Neural progenitor cell (in vitro differentiated cells): Measurements from ENCODE around the gene ATXN7L1. TPM values are rescaled to one million over a fixed set of nuclear protein-coding genes. Genes with fewer than 3 reads are reported as not detected.
A peak's percentile ranks its signal among the peaks of the same experiment; 100 is the strongest.
"Not testable (repeated sequence)": the region's sequence is repeated elsewhere in the genome, so short reads cannot be mapped to it uniquely, and the experiment has no call there.

ENCODE experiments used
- DNase-seq: peaks from one replicate; pipeline ENCODE4 v3.0.0-alpha.2; 2016; ENCODE audit warnings: low spot score
- H2AFZ ChIP-seq: fragments of 200-600 bp; sonication (generic); replicated peaks from 2 replicates; pipeline ENCODE4 v1.6.1; 2016; ENCODE audit warnings: antibody characterized with exemption
- H3F3A ChIP-seq: fragments of 200-600 bp; sonication (generic); 2 replicates; pipeline ENCODE4 v1.6.1; 2016; ENCODE audit warnings: antibody characterized with exemption, low read depth
- H3K27ac ChIP-seq: fragments of 200-600 bp; sonication (generic); 2 replicates; pipeline ENCODE4 v1.5.1; 2016; ENCODE audit warnings: mild to moderate bottlenecking
- H3K27me3 ChIP-seq: fragments of 200-600 bp; sonication (generic); 2 replicates; pipeline ENCODE4 v1.6.1; 2016; ENCODE audit warnings: mild to moderate bottlenecking, moderate library complexity
- H3K36me3 ChIP-seq: fragments of 200-600 bp; sonication (generic); 2 replicates; pipeline ENCODE4 v1.5.1; 2016
- H3K4me1 ChIP-seq: fragments of 200-600 bp; sonication (generic); 2 replicates; pipeline ENCODE4 v1.6.1; 2016; ENCODE audit warnings: mixed run types
- H3K4me2 ChIP-seq: fragments of 200-600 bp; sonication (generic); 2 replicates; pipeline ENCODE4 v1.6.1; 2016
- H3K4me3 ChIP-seq: fragments of 200-600 bp; sonication (generic); 2 replicates; pipeline ENCODE4 v1.5.1; 2016
- H3K79me2 ChIP-seq: fragments of 200-600 bp; sonication (generic); 2 replicates; pipeline ENCODE4 v1.6.1; 2016; ENCODE audit warnings: low read depth
- H3K9ac ChIP-seq: fragments of 200-600 bp; sonication (generic); 2 replicates; pipeline ENCODE4 v1.6.1; 2016
- H3K9me3 ChIP-seq: fragments of 200-600 bp; sonication (generic); 2 replicates; pipeline ENCODE4 v1.5.1; 2016; ENCODE audit warnings: low read depth
- H4K20me1 ChIP-seq: fragments of 200-600 bp; sonication (generic); 2 replicates; pipeline ENCODE4 v1.6.1; 2016; ENCODE audit warnings: low read depth
- H3K27ac Mint-ChIP-seq: 3 replicates; pipeline ENCODE4 v1.8.0; 2021; ENCODE audit warnings: mixed read lengths
- H3K27me3 Mint-ChIP-seq: 2 replicates; pipeline ENCODE4 v1.8.0; 2022; ENCODE audit warnings: low read depth, mild to moderate bottlenecking, inconsistent platforms, moderate library complexity, mixed read lengths; ENCODE audit not compliant: insufficient read depth
- H3K36me3 Mint-ChIP-seq: 3 replicates; pipeline ENCODE4 v1.8.0; 2021; ENCODE audit warnings: mixed read lengths
- H3K4me1 Mint-ChIP-seq: 3 replicates; pipeline ENCODE4 v1.8.0; 2021; ENCODE audit warnings: mixed read lengths
- H3K4me3 Mint-ChIP-seq: 3 replicates; pipeline ENCODE4 v1.8.0; 2021; ENCODE audit warnings: mild to moderate bottlenecking, moderate library complexity, mixed read lengths
- H3K9me3 Mint-ChIP-seq: 3 replicates; pipeline ENCODE4 v1.8.0; 2020; ENCODE audit warnings: mixed read lengths
- CTCF ChIP-seq: fragments of 200-600 bp; sonication (generic); IDR thresholded peaks from 2 replicates; pipeline ENCODE4 v1.5.1; 2017; ENCODE audit warnings: antibody characterized with exemption, mild to moderate bottlenecking
- EZH2 ChIP-seq: fragments of 200-600 bp; sonication (generic); IDR thresholded peaks from 2 replicates; pipeline ENCODE4 v1.6.1; 2017; ENCODE audit warnings: antibody characterized with exemption, mild to moderate bottlenecking, moderate library complexity
- EZH2phosphoT487 ChIP-seq: fragments of 200-600 bp; sonication (generic); IDR thresholded peaks from 2 replicates; pipeline ENCODE4 v1.6.1; 2017; ENCODE audit warnings: antibody characterized with exemption
- total RNA-seq: library from RNA; depleted of rRNA; stranded (reverse); fragments of >200 nt; gene quantifications from 2 replicates; pipeline ENCODE4 v1.2.3, GENCODE V29; 2015; ENCODE audit warnings: low replicate concordance

Gene ATXN7L1
- total RNA-seq, 1 donor from 2014 or later, result 5.9 TPM

DNA sequence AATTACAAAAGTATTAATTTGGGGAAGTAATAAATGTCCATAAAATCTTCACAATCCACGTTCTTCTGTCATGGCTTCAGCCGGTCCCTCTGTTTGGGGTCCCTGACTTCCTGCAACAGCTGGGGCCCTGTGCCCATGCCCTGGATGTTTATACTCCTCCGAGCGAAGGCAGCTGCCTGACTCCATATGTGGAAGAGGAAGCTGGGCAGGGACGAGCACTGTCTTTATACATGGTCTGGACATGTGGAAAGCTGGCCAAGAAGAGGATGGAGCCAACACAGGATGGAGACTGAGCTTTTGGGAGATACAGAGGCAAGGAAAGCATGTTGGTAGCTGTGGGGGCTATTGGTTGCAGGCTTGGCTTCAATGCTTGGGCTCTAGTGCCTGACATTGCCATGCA, 178.6 kb downstream of the ATXN7L1 start:
- H3F3A ChIP-seq, result no peaks in the 10 kb centered on the region
- H3K9me3 ChIP-seq, result no peaks in the 10 kb centered on the region
- no peak overlapping the region for H3K4me3 ChIP-seq
- no peak overlapping the region for H3K4me2 ChIP-seq
- TF ChIP-seq EZH2phosphoT487 (no peak), CTCF (no peak)
- no peaks in the 10 kb centered on the region for H3K27me3 ChIP-seq
- H3K9ac ChIP-seq, result no peak overlapping the region
- Mint-ChIP-seq H3K27ac (no peak overlapping the region), H3K36me3 (peaks cover 12% of the 10 kb centered on the region), H3K4me3 (no peak overlapping the region), H3K4me1 (peaks cover 10% of the 10 kb centered on the region), H3K9me3 (peaks cover under 1% of the 10 kb centered on the region), H3K27me3 (peaks cover 2% of the 10 kb centered on the region)
- H3K27ac ChIP-seq, result no peak overlapping the region
- no peaks in the 10 kb centered on the region for H4K20me1 ChIP-seq
- no peak for DNase-seq
- no peak overlapping the region for H2AFZ ChIP-seq
- no peaks in the 10 kb centered on the region for H3K4me1 ChIP-seq
- H3K79me2 ChIP-seq, result no peaks in the 10 kb centered on the region
- H3K36me3 ChIP-seq, result no peaks in the 10 kb centered on the region

DNA sequence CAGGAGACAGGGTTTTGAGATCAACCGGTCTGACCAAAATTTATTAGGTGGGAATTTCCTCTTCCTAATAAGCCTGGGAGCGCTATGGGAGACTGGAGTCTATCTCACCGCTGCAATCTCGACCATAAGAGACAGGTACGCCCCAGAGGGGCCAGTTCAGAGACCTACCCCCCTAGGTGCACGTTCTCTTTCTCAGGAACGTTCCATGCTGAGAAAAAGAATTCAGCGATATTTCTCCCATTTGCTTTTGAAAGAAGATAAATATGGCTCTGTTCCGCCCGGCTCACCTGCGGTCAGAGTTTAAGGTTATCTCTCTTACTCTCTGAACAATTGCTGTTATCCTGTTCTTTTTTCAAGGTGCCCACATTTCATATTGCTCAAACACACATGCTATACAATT, 179.2 kb downstream of the ATXN7L1 start:
- not testable (repeated sequence) for H3K9me3 ChIP-seq, DNase-seq, H3F3A ChIP-seq, H3K27me3 ChIP-seq, H3K27ac ChIP-seq, H3K4me3 ChIP-seq, H2AFZ ChIP-seq, H3K27ac Mint-ChIP-seq, H3K9ac ChIP-seq, H3K79me2 ChIP-seq, H3K4me1 ChIP-seq, H3K36me3 ChIP-seq, H4K20me1 ChIP-seq, H3K9me3 Mint-ChIP-seq, H3K4me2 ChIP-seq, H3K27me3 Mint-ChIP-seq, H3K4me3 Mint-ChIP-seq
- peaks cover 10% of the 10 kb centered on the region for H3K4me1 Mint-ChIP-seq
- H3K36me3 Mint-ChIP-seq, result peaks cover 13% of the 10 kb centered on the region

GRCh38 chr7:105693576-105693975, 182.8 kb downstream of the ATXN7L1 start:
- Histone ChIP-seq H3K27ac (no peak overlapping the region), H3K4me3 (no peak overlapping the region), H3K36me3 (no peaks in the 10 kb centered on the region), H4K20me1 (peaks cover 10% of the 10 kb centered on the region), H3K27me3 (peaks cover 15% of the 10 kb centered on the region), H2AFZ (no peak overlapping the region), H3K4me2 (no peak overlapping the region), H3K9me3 (no peaks in the 10 kb centered on the region), H3K9ac (no peak overlapping the region), H3K4me1 (peaks cover 29% of the 10 kb centered on the region), H3K79me2 (no peaks in the 10 kb centered on the region), H3F3A (peaks cover 6% of the 10 kb centered on the region)
- DNase-seq, result no peak
- Mint-ChIP-seq H3K9me3 (peaks cover 5% of the 10 kb centered on the region), H3K4me1 (peaks cover 33% of the 10 kb centered on the region), H3K36me3 (peaks cover 23% of the 10 kb centered on the region), H3K27me3 (peaks cover 6% of the 10 kb centered on the region), H3K4me3 (no peak overlapping the region), H3K27ac (no peak overlapping the region)
- no peak for TF ChIP-seq CTCF
- no peak for TF ChIP-seq EZH2
- TF ChIP-seq EZH2phosphoT487, result no peak

- Mint-ChIP-seq H3K36me3 (peaks cover 21% of the 10 kb centered on the region), H3K27me3 (peaks cover 6% of the 10 kb centered on the region), H3K27ac (no peak overlapping the region), H3K4me3 (no peak overlapping the region), H3K9me3 (peaks cover 5% of the 10 kb centered on the region), H3K4me1 (peaks cover 29% of the 10 kb centered on the region)
- H3K27me3 ChIP-seq, result peaks cover 15% of the 10 kb centered on the region
- H3K79me2 ChIP-seq, result peaks cover 7% of the 10 kb centered on the region
- H3K9ac ChIP-seq, result no peak overlapping the region
- H4K20me1 ChIP-seq, result peaks cover 15% of the 10 kb centered on the region
- H3K27ac ChIP-seq, result no peak overlapping the region
- no peak overlapping the region for H2AFZ ChIP-seq
- peak; percentile 41 for DNase-seq
- H3K4me2 ChIP-seq, result peak overlapping the region; percentile 68
- H3K9me3 ChIP-seq, result no peaks in the 10 kb centered on the region
- H3K4me3 ChIP-seq, result peak overlapping the region; percentile 26
- peaks cover 9% of the 10 kb centered on the region for H3F3A ChIP-seq
- peaks cover 32% of the 10 kb centered on the region for H3K4me1 ChIP-seq
- no peak for TF ChIP-seq EZH2
- TF ChIP-seq CTCF, result no peak
- no peak for TF ChIP-seq EZH2phosphoT487
- H3K36me3 ChIP-seq, result no peaks in the 10 kb centered on the region
Measured at GRCh38 chr7:105691680-105692564, 184.5 kb downstream of the ATXN7L1 start.
